ENCODE results near the gene RALGAPA2.

Gene RALGAPA2

GRCh38 chr20:20720158-20720557, 7.7 kb upstream of the RALGAPA2 start:
- DNase-seq (ENCODE audit: low spot score): no peak

GRCh38 chr20:20719411-20719810, 7.0 kb upstream of the RALGAPA2 start:
- no peak for DNase-seq (ENCODE audit: low spot score)

GRCh38 chr20:20713244-20713765, 861 bp upstream of the RALGAPA2 start:
- no peak for DNase-seq (ENCODE audit: low spot score)

- no peak for DNase-seq (ENCODE audit: low spot score)
These were observed 405 bp downstream of the RALGAPA2 start for GRCh38 chr20:20712004-20712473.

GRCh38 chr20:20711413-20711812, 1.0 kb downstream of the RALGAPA2 start:
- peak; percentile 21 for DNase-seq (ENCODE audit: low spot score)

- peak; percentile 46 for DNase-seq (ENCODE audit: low spot score)
These were observed 1.8 kb downstream of the RALGAPA2 start for GRCh38 chr20:20710443-20711315.

- no peak for DNase-seq (ENCODE audit: low spot score)
These were observed 2.6 kb downstream of the RALGAPA2 start for GRCh38 chr20:20709887-20710286.

- no peak for DNase-seq (ENCODE audit: low spot score)
These were observed 6.2 kb downstream of the RALGAPA2 start for GRCh38 chr20:20706285-20706684.

GRCh38 chr20:20702330-20703245, 9.9 kb downstream of the RALGAPA2 start:
- no peak for DNase-seq (ENCODE audit: low spot score)

GRCh38 chr20:20699917-20700316, 12.5 kb downstream of the RALGAPA2 start:
- no peak for DNase-seq (ENCODE audit: low spot score)

- no peak for DNase-seq (ENCODE audit: low spot score)
These were observed 13.3 kb downstream of the RALGAPA2 start for GRCh38 chr20:20699144-20699543.

GRCh38 chr20:20697325-20697845, 15.1 kb downstream of the RALGAPA2 start:
- no peak for DNase-seq (ENCODE audit: low spot score)

- no peak for DNase-seq (ENCODE audit: low spot score)
These were observed 17.1 kb downstream of the RALGAPA2 start for GRCh38 chr20:20695250-20695816.

GRCh38 chr20:20694591-20694990, 17.9 kb downstream of the RALGAPA2 start:
- no peak for DNase-seq (ENCODE audit: low spot score)

GRCh38 chr20:20692587-20692986, 19.9 kb downstream of the RALGAPA2 start:
- no peak for DNase-seq (ENCODE audit: low spot score)

GRCh38 chr20:20691477-20692235, 20.8 kb downstream of the RALGAPA2 start:
- no peak for DNase-seq (ENCODE audit: low spot score)

- DNase-seq (ENCODE audit: low spot score): no peak
These were observed 21.6 kb downstream of the RALGAPA2 start for GRCh38 chr20:20690676-20691476.

- no peak for DNase-seq (ENCODE audit: low spot score)
These were observed 25.1 kb downstream of the RALGAPA2 start for GRCh38 chr20:20687319-20687718.

- DNase-seq (ENCODE audit: low spot score): no peak
These were observed 26.8 kb downstream of the RALGAPA2 start for GRCh38 chr20:20685635-20686034.

Data from CD4-positive, alpha-beta T cell treated with Interleukin-15 for 4 hours (primary cell).